Epithelial cell of proximal tubule (primary cell): ENCODE data around the gene NFE2L2. TPM values are rescaled to one million over a fixed set of nuclear protein-coding genes. Genes with fewer than 3 reads are reported as not detected.

Experiments
- DNase-seq: peaks from one replicate; pipeline ENCODE4 v3.0.0-alpha.2; 2011; ENCODE audit warnings: low read depth
- H3K4me3 ChIP-seq: 2 replicates; pipeline ENCODE4 v1.5.1; 2011; ENCODE audit warnings: low read depth, mild to moderate bottlenecking, low read length
- total RNA-seq: library from RNA; depleted of rRNA; stranded (reverse); fragments of >200 nt; gene quantifications from 2 replicates; pipeline ENCODE4 v1.2.3, GENCODE V29; 2015
- TF ChIP-seq, protein P1 (sequence below): conservative IDR thresholded peaks from 2 replicates; pipeline ENCODE4 v1.5.1; 2012; ENCODE audit warnings: low read depth, mild to moderate bottlenecking, low read length

Gene NFE2L2
- total RNA-seq, 1 donor from 2014 or later = 53.0 TPM

DNA sequence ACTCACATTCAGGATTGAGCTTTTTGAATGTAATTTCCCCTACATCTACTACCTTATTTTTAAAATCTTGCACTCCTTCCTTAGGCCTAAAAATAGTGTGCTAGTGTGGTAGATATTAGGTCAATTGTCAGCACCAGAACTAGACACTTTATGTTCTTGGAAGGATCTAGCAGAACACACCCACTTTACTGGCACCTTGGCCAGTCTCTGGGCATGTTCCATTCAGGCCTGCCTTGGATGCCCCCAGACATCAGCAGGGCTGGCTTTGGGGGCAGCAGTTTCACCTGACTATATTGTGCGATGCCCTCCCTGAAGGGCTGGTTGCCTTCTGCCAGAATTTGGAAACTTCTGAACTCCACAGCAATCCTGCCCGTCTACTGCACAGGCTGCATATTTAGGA lies 15.3 kb upstream of the NFE2L2 start:
- TF ChIP-seq, protein P1, sequence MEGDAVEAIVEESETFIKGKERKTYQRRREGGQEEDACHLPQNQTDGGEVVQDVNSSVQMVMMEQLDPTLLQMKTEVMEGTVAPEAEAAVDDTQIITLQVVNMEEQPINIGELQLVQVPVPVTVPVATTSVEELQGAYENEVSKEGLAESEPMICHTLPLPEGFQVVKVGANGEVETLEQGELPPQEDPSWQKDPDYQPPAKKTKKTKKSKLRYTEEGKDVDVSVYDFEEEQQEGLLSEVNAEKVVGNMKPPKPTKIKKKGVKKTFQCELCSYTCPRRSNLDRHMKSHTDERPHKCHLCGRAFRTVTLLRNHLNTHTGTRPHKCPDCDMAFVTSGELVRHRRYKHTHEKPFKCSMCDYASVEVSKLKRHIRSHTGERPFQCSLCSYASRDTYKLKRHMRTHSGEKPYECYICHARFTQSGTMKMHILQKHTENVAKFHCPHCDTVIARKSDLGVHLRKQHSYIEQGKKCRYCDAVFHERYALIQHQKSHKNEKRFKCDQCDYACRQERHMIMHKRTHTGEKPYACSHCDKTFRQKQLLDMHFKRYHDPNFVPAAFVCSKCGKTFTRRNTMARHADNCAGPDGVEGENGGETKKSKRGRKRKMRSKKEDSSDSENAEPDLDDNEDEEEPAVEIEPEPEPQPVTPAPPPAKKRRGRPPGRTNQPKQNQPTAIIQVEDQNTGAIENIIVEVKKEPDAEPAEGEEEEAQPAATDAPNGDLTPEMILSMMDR = no peak
- no peak overlapping the region for H3K4me3 ChIP-seq
- no peak for DNase-seq

DNA sequence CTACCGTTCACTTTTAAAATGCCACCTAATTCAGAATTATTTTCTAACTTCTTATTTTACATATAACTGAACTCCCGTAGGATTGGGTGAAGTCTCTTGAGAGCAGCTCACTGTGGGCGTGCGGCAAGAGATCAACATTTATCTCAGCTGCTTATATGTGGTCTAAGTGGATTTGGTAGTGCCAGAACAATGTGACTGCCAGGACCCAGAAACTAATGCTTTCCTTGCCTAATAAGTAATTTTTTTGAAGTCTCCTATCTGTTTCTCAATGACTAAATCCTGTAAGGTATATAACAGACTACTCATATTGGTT lies 11.2 kb upstream of the NFE2L2 start:
- H3K4me3 ChIP-seq = no peak overlapping the region
- TF ChIP-seq, protein P1 = no peak
- no peak for DNase-seq

DNA sequence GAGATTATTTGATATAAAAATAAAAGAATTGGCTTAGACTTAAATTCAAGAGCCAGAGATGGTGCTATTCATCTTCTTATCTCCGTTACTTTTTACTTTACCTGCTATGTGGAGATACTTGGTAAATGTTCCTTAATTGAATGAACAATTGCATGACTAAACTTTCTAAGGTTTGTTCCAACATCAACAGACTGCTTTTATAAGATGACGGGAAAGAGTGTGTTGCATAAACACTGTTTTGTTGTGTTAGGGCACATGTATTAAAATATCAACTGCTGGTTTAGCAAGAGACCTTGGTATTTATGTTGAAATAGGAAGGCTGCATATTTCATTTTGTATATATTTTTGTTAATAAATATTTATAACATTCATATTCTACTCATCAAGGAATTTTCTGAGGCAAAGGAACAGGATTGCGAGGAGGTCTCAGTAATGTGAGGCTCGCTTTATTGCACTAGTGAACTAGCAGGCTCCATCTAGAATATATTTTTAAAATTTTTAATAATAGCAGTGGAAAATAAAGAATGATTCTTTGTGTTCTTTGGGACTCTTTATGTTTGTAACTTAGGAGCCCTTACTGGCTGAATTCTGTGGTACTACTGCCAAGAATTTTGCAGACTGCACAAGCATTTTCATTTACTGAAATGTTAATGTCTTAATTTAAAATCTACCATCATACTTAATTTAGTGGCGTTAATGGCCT lies 10.7 kb upstream of the NFE2L2 start:
- TF ChIP-seq, protein P1 = no peak
- no peak overlapping the region for H3K4me3 ChIP-seq
- no peak for DNase-seq

DNA sequence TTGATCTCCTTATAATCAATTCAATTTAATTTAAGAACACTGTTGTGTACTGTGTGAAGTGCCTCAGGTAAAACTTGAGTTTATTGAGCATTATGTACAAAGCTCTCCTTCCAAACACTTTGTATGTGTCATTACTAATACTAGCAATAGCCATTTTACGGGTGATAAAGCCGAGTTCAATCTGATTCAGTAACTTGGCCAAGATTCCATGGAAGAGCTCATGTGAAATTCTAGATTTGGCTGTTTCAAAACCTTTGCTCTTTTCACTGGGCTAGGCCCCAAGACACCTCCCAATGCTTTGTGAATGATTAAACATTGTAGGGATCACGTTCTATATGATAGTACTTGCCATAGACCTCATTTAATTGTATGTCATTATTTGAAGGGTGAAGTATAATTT lies 8.9 kb upstream of the NFE2L2 start:
- TF ChIP-seq, protein P1 = no peak
- no peak overlapping the region for H3K4me3 ChIP-seq
- no peak for DNase-seq

DNA sequence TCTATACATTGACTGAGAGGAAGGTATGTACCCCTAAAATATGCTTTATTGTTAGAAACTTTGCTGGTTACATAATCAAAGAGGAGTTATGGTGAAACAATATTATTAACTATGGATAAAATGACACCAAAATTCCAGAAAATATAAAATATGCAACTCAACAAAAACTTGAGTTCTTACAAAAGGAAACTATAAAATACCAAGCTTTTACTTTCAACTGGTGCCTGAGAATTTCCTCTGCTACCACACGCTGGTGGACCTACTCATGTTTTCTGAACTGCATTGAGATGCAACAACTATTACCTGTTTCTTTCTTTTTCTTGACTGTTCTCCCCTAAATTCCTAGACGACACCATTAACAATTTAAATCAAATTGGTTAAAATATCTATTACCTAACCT lies 8.2 kb upstream of the NFE2L2 start:
- TF ChIP-seq, protein P1 = no peak
- DNase-seq = no peak
- H3K4me3 ChIP-seq = no peak overlapping the region

DNA sequence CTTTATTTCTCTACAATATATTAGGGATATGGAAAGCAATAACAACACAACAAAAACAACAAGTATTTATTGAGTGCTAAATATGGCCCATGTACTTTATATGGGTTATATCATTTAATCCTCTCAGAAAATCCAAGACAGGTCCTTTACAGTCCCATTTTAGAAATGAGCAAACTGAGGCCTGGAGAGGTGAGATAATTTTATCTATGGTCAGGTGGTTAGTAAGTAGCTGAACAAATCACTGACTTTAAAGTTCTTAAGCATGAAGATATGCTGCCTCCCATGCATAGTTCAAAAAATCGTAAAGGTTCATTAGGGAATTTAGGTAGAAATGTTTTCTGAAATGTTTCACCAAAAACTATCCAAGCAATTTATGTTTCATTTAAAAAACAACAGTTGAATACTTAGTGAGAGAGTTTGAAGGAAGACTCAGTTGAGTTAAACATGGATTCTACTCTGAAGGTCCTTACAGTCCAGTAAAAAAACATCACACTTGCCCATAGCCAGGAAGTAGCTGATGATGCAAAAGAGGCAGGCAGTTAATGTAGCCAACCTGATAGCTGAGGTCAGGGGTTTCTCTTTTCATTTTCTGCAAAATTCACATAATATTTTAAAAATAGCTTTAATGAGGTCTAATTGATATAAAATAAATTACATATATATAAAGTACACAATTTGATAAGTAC lies 7.6 kb upstream of the NFE2L2 start:
- H3K4me3 ChIP-seq = no peak overlapping the region
- no peak for DNase-seq
- TF ChIP-seq, protein P1 = no peak

DNA sequence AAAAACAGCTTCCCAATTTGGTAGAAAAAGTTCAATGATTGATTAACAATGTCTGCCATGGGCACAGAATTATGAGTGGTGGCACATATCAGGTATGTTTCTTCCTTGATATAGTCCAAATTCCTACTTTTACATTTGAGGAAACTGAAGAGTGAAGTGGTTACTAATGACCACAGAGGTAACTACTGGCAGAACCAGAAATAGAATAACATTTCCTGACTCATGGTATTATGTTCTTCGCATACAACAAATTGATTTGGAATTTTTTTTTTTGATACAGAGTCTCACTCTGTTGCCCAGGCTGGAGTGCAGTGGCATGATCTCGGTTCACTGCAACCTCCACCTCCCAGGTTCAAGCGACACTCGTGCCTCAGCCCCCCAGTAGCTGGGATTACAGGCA lies 6.0 kb upstream of the NFE2L2 start:
- no peak for DNase-seq
- H3K4me3 ChIP-seq = no peak overlapping the region
- TF ChIP-seq, protein P1 = no peak
